Peyer's patch (tissue), 4 donors: ENCODE measurements around the gene ACOT13.

Experiments
- POLR2A ChIP-seq, 2 donors: fragments of 450-650 bp; IDR thresholded peaks; one replicate each; pipeline ENCODE4 v1.5.1; 2017; ENCODE audit warnings: antibody characterized with exemption in 2 of 2, mild to moderate bottlenecking in 2 of 2, moderate library complexity in 2 of 2
- TF ChIP-seq, protein P1 (sequence below), 6 experiments: fragments of 450-650 bp in 4 of 6; fragments of 200-600 bp in 2 of 6; sonication (generic) in 1 of 6; IDR thresholded peaks; one replicate each; pipeline ENCODE4 v1.5.1; 2017 to 2019; ENCODE audit warnings: antibody characterized with exemption in 6 of 6, mild to moderate bottlenecking in 3 of 6, moderate library complexity in 1 of 6

DNA sequence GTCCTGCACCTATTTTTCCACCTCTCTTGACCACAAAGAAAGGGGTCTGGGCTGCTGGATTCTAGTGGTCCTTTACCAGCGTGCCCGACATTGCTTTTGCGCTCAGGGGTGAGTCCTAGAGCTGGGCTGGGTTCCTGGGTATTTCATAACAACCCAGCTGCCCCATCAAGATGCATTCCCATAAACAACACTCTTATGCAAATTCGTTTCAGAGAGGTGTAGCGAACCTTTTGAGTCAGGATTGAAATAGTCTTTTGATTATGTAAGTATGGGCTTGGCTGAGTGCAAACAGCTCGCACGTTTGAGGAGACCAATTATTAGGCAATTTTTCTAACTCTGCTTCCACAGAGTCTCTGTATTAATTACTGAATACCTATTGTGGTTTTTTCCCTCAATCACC is 13.7 kb downstream of the ACOT13 start:
- TF ChIP-seq, protein P1, sequence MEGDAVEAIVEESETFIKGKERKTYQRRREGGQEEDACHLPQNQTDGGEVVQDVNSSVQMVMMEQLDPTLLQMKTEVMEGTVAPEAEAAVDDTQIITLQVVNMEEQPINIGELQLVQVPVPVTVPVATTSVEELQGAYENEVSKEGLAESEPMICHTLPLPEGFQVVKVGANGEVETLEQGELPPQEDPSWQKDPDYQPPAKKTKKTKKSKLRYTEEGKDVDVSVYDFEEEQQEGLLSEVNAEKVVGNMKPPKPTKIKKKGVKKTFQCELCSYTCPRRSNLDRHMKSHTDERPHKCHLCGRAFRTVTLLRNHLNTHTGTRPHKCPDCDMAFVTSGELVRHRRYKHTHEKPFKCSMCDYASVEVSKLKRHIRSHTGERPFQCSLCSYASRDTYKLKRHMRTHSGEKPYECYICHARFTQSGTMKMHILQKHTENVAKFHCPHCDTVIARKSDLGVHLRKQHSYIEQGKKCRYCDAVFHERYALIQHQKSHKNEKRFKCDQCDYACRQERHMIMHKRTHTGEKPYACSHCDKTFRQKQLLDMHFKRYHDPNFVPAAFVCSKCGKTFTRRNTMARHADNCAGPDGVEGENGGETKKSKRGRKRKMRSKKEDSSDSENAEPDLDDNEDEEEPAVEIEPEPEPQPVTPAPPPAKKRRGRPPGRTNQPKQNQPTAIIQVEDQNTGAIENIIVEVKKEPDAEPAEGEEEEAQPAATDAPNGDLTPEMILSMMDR (IDR thresholded peaks at IDR 0.05), result no peak
- no peak for TF ChIP-seq POLR2A (IDR thresholded peaks at IDR 0.05)
